ENCODE results near the gene SPATS2. TPM values are rescaled to one million over a fixed set of nuclear protein-coding genes. Genes with fewer than 3 reads are reported as not detected.

Gene SPATS2
- total and polyA plus RNA-seq, 11 donors: 3.0 to 9.1 (median 5.7) TPM

DNA sequence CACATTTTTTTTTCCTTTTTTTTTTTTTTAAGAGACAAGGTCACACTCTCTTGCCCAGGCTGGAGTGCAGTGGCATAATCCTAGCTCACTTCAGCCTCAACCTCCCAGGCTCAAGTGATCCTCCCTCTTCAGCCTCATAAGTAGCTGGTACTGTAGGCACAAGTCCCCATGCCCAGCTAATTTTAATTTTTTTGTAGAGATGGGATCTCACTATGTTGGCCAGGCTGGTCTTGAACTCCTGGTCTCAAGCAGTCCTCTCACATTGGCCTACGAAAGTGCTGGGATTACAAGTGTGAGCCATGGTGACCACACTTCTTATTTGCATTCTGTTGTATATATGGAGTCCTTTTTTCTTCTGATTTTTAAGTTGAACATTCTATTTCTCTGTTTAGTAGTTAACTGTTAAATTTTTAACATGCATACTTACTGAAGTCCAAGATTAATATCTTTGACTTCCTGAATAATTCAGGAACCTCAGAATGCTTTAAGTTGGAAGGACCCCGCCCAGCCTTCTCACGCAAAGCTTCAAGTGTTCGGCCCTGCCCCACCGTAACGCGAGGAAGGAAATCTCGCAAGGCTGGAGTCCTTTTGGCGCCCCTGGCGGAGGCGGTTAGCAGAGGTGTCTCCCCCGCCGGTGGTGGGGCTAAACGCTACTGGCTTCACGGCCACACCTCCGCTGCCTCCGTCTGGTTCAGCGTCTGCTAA is 21.6 kb downstream of the SPATS2 start:
- no peaks in the 10 kb centered on the region for H3K4me1 ChIP-seq
- H3K4me3 ChIP-seq: no peak overlapping the region
- DNase-seq: peak in 3 of 5 donors; percentile 25 to 68 (median 33)
- no peaks in the 10 kb centered on the region for H3K27me3 ChIP-seq
- 74 to 85% (median 79%) methylated on average over 18 of the region's 18 CpGs for WGBS, 4 donors
- no peaks in the 10 kb centered on the region for H3K9me3 ChIP-seq
- ATAC-seq: no peak
- no peak overlapping the region for H3K27ac ChIP-seq
- TF ChIP-seq POLR2A (IDR thresholded peaks at IDR 0.05) (no peak), CTCF (IDR thresholded peaks at IDR 0.05) (peak in 1 of 12 donors; percentile 18)
- intact Hi-C loops (cut with DNase I): no loop called here
- H3K36me3 ChIP-seq: no peaks in the 10 kb centered on the region

GRCh38 chr12:49389387-49389703 is 22.1 kb downstream of the SPATS2 start:
- H3K27ac ChIP-seq: no peak overlapping the region
- no peaks in the 10 kb centered on the region for H3K4me1 ChIP-seq
- DNase-seq (no peak), ATAC-seq (no peak)
- H3K9me3 ChIP-seq: no peaks in the 10 kb centered on the region
- no peaks in the 10 kb centered on the region for H3K36me3 ChIP-seq
- 86 to 92% (median 89%) methylated on average over 13 of the region's 13 CpGs for WGBS, 4 donors
- intact Hi-C loops (cut with DNase I): no loop called here
- TF ChIP-seq POLR2A (IDR thresholded peaks at IDR 0.05) (no peak), CTCF (IDR thresholded peaks at IDR 0.05) (no peak)
- no peak overlapping the region for H3K4me3 ChIP-seq
- H3K27me3 ChIP-seq: no peaks in the 10 kb centered on the region

DNA sequence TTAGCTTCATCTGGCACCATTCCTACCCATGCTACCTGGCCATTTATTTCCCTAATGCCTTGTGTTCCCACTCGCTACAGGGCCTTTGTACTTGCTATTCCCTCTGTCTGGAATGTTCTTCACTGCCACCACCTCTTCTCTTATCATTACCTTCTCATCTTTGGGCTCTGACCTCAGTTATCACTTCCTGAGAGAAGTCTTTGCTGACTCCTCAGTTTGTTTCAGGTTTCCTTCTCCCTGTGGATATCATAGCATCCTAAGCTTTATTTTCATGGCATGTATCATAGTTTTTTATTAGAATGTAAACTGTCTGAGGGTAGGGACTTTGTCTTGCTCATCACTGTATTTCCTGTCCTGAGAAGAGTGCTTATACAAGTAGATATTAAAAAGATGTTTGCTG is 29.7 kb downstream of the SPATS2 start:
- H3K27ac ChIP-seq: no peak overlapping the region
- H3K36me3 ChIP-seq: no peaks in the 10 kb centered on the region
- H3K27me3 ChIP-seq: no peaks in the 10 kb centered on the region
- DNase-seq (no peak), ATAC-seq (no peak)
- intact Hi-C loops (cut with DNase I): no loop called here
- no peak overlapping the region for H3K4me3 ChIP-seq
- peaks cover 0 to 6% (median 0%) of the 10 kb centered on the region in 12 donors for H3K9me3 ChIP-seq
- H3K4me1 ChIP-seq: no peaks in the 10 kb centered on the region
- 96 to 100% (median 97%) methylated on average over 1 of the region's 1 CpG for WGBS, 4 donors
- no peak for TF ChIP-seq CTCF (IDR thresholded peaks at IDR 0.05)
- no peak for TF ChIP-seq POLR2A (IDR thresholded peaks at IDR 0.05)

DNA sequence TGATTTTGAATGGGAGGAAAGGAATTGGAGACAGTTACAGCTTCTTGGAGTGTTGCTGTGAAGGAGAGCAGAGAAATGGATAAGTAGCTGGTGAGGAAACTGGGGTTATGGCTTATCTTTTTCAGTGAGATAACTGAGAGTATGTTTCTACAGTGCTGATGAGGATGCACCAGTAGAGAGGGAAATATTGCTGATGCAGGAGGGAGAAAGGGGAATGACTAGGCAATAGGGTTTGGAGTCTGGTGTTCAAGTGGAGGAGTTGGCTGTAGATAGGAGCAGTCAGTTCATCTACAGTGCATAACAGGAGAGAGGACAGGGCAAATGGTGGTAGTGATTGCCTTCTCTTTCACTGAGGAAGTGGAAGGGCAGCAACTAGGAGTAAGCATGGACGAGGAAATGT is 33.0 kb downstream of the SPATS2 start:
- intact Hi-C loops (cut with DNase I): no loop called here
- H3K4me1 ChIP-seq: no peaks in the 10 kb centered on the region
- WGBS, 4 donors: 79 to 87% (median 84%) methylated on average over 1 of the region's 1 CpG
- DNase-seq: no peak
- H3K27me3 ChIP-seq: no peaks in the 10 kb centered on the region
- no peak overlapping the region for H3K27ac ChIP-seq
- no peaks in the 10 kb centered on the region for H3K9me3 ChIP-seq
- TF ChIP-seq POLR2A (IDR thresholded peaks at IDR 0.05): no peak
- TF ChIP-seq CTCF (IDR thresholded peaks at IDR 0.05): no peak
- no peak for ATAC-seq
- H3K4me3 ChIP-seq: no peak overlapping the region
- H3K36me3 ChIP-seq: no peaks in the 10 kb centered on the region

Measured in heart left ventricle (tissue), 16 donors.